ENCODE results near the gene C3orf52.

DNA sequence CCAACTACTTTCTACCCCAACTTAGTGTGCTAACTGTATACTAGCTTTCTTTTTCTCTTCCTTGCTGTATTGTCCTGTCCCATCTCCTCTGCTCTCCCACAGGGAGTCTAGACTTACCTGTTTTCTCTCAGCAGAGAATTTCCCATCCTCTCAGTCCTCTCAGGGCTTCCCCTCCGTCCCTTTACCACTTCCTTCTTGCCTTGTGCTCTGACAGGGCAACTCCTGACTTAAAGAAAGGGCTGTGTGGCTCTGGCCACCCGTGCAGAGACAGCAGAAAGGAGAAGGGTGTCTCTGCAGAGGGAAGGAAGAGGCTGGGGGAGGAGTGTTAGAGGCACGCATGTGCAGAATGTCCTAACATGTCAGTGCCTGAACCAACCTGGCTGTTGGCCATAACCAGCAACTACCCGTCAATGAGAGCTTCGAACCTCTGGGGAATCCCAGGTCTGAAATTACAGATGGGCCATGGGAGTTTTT is 46.8 kb downstream of the C3orf52 start, which contains the start of gene GCSAM:
- TF ChIP-seq YY1 (IDR thresholded peaks at IDR 0.05; ENCODE audit: insufficient read depth, insufficient read length): no peak
- TF ChIP-seq SUZ12 (IDR thresholded peaks at IDR 0.05; ENCODE audit: extremely low read depth, insufficient read depth, insufficient read length): no peak
- no peak for TF ChIP-seq ZNF274 (IDR thresholded peaks at IDR 0.05; ENCODE audit: low read depth, low read length)
